COR-L47 (cell line): ENCODE measurements around the gene GRID2.
"Not testable (repeated sequence)": the region's sequence is repeated elsewhere in the genome, so short reads cannot be mapped to it uniquely, and the experiment has no call there.

Source experiments
- DNase-seq: peaks from one replicate; lab custom pipeline; 2025; lab: John Stamatoyannopoulos, UW

GRID2 gene

GRCh38 chr4:93671093-93671492 lies 1367.3 kb downstream of the GRID2 start:
- no peak for DNase-seq

- DNase-seq, result not testable (repeated sequence)
These were observed 1373.2 kb downstream of the GRID2 start for GRCh38 chr4:93676937-93677336.

- no peak for DNase-seq
These were observed 1380.8 kb downstream of the GRID2 start for GRCh38 chr4:93684571-93684970.

- no peak for DNase-seq
These were observed 1383.5 kb downstream of the GRID2 start for GRCh38 chr4:93687304-93687703.

- DNase-seq, result no peak
These were observed 1385.2 kb downstream of the GRID2 start for GRCh38 chr4:93688978-93689377.

- DNase-seq, result no peak
These were observed 1389.4 kb downstream of the GRID2 start for GRCh38 chr4:93693141-93693540.

GRCh38 chr4:93698686-93699085 lies 1394.9 kb downstream of the GRID2 start:
- DNase-seq, result no peak

- DNase-seq, result no peak
These were observed 1396.8 kb downstream of the GRID2 start for GRCh38 chr4:93700571-93700970.

GRCh38 chr4:93710101-93710846 lies 1406.5 kb downstream of the GRID2 start:
- peak; percentile 3 for DNase-seq

GRCh38 chr4:93710847-93711430 lies 1407.2 kb downstream of the GRID2 start:
- DNase-seq, result no peak

GRCh38 chr4:93718233-93718632 lies 1414.5 kb downstream of the GRID2 start:
- no peak for DNase-seq

- DNase-seq, result no peak
These were observed 1415.8 kb downstream of the GRID2 start for GRCh38 chr4:93719552-93719951.

- no peak for DNase-seq
These were observed 1418.7 kb downstream of the GRID2 start for GRCh38 chr4:93722446-93722845.

- no peak for DNase-seq
These were observed 1426.5 kb downstream of the GRID2 start for GRCh38 chr4:93730251-93730650.

- DNase-seq, result no peak
These were observed 1427.0 kb downstream of the GRID2 start for GRCh38 chr4:93730760-93731159.

- no peak for DNase-seq
These were observed 1427.7 kb downstream of the GRID2 start for GRCh38 chr4:93731456-93731855.

- no peak for DNase-seq
These were observed 1428.7 kb downstream of the GRID2 start for GRCh38 chr4:93732509-93732908.

GRCh38 chr4:93740890-93741289 lies 1437.1 kb downstream of the GRID2 start:
- DNase-seq, result no peak

GRCh38 chr4:93743022-93743421 lies 1439.3 kb downstream of the GRID2 start:
- no peak for DNase-seq

- no peak for DNase-seq
These were observed 1439.9 kb downstream of the GRID2 start for GRCh38 chr4:93743635-93744034.

- DNase-seq, result no peak
These were observed 1441.2 kb downstream of the GRID2 start for GRCh38 chr4:93744961-93745360.

GRCh38 chr4:93746031-93746430 lies 1442.3 kb downstream of the GRID2 start:
- DNase-seq, result no peak

- DNase-seq, result no peak
These were observed 1443.5 kb downstream of the GRID2 start for GRCh38 chr4:93747220-93747619.
